Ovary (tissue), 3 donors: ENCODE measurements around the gene TCEAL7.

Experiments
- CTCF ChIP-seq, 3 donors: fragments of 450-650 bp in 2 of 3; fragments of 200-600 bp in 1 of 3; IDR thresholded peaks; one replicate each; pipeline versions ENCODE4 v1.5.1 to v1.8.0; 2016 to 2022; ENCODE audit warnings: antibody characterized with exemption in 3 of 3, mild to moderate bottlenecking in 1 of 3
- EP300 ChIP-seq: sonication (generic); formaldehyde crosslinking; IDR thresholded peaks from one replicate; pipeline ENCODE4 v1.6.1; 2017; ENCODE audit warnings: antibody characterized with exemption
- POLR2A ChIP-seq: fragments of 450-650 bp; IDR thresholded peaks from one replicate; pipeline ENCODE4 v1.6.1; 2017; ENCODE audit warnings: antibody characterized with exemption, mild to moderate bottlenecking, moderate library complexity
- donor health status: DM: no; HTN: no; CAD: no.

GRCh38 chrX:103367502-103367901 is 37.5 kb downstream of the TCEAL7 start:
- TF ChIP-seq CTCF (IDR thresholded peaks at IDR 0.05) (no peak), POLR2A (no peak), EP300 (no peak)
